ENCODE data around the gene POFUT1. TPM values are rescaled to one million over a fixed set of nuclear protein-coding genes. Genes with fewer than 3 reads are reported as not detected.

POFUT1 gene
- total and polyA plus RNA-seq, 9 of the 15 experiments (the other 6 are each of a cell fraction or from before 2014, with no cell fraction given), result 3.5 to 44.7 (median 23.5) TPM

DNA sequence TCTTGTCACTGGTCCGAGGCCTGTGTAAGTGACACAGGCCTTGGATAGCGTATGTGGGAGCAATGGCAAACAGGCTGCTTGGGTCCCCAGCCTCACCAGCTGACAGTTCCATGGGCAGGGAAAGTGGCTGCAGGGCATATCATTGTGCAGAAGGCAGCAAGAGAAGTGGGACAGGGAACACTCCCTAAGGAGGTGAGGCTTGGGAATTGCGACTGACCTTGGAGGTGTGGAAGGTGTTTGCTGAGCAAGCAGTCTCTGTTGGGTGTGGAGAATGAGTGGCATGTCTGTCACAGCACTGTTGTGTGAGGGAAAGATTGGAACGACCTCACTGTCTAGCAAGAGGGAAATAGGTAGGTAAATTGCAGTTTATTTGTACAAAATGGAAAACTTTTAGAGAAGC is 16.8 kb downstream of the POFUT1 start:
- TF ChIP-seq C11orf30 (IDR thresholded peaks at IDR 0.05; ENCODE audit: low read depth) (peak; percentile 28; the same call in 1 of the 2 replicates), ZNF316 (IDR thresholded peaks at IDR 0.05) (peak; percentile 41; the same call in 1 of the 2 replicates)
- TF ChIP-seq, protein P1, sequence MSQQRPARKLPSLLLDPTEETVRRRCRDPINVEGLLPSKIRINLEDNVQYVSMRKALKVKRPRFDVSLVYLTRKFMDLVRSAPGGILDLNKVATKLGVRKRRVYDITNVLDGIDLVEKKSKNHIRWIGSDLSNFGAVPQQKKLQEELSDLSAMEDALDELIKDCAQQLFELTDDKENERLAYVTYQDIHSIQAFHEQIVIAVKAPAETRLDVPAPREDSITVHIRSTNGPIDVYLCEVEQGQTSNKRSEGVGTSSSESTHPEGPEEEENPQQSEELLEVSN (IDR thresholded peaks at IDR 0.05; ENCODE audit: borderline replicate concordance in 1 of 2, extremely low read depth in 1 of 2, insufficient read depth in 1 of 2, insufficient read length in 1 of 2, low read depth in 1 of 2, low read length in 1 of 2, poor library complexity in 1 of 2, severe bottlenecking in 1 of 2), result no peak
- CTCF ChIA-PET (ENCODE audit: low intra/inter-chr PET ratio), result no interaction called here
- no peaks in the 10 kb centered on the region for H4K20me1 ChIP-seq (replicated peaks; ENCODE audit: control insufficient read depth, insufficient read depth, low read length)
- ATAC-seq (no peak), FAIRE-seq (no peak), DNase-seq (ENCODE audit: extremely low read depth in 1 of 4, low spot score in 3 of 4) (no peak)
- no TSS peak for BruUV-seq (replicated peaks)
- H3K27ac ChIP-seq (ENCODE audit: extremely low read depth, low read depth, low read length), result no peak overlapping the region
- no peaks in the 10 kb centered on the region for H3K4me1 ChIP-seq (replicated peaks in 1 of 2; ENCODE audit: control insufficient read depth in 2 of 2, insufficient read depth in 2 of 2, low read length in 2 of 2)
- in situ Hi-C loops (cut with MboI), result no loop called here
- intact Hi-C loops (cut with micrococcal nuclease), result no loop called here
- H3K9me3 ChIP-seq (replicated peaks; ENCODE audit: control insufficient read depth, insufficient read depth, low read depth, low read length), result no peaks in the 10 kb centered on the region
- H3K79me2 ChIP-seq (ENCODE audit: control insufficient read depth, insufficient read depth, low read length), result no peaks in the 10 kb centered on the region
- no peak overlapping the region for H3K4me2 ChIP-seq (ENCODE audit: insufficient read depth, low read length)
- H3K36me3 ChIP-seq (ENCODE audit: control insufficient read depth, insufficient read depth, low read length), result peaks cover 86% of the 10 kb centered on the region
- no peaks in the 10 kb centered on the region for H3K9me1 ChIP-seq (ENCODE audit: control insufficient read depth, insufficient read depth, low read length)
- 86% methylated on average over 4 of the region's 4 CpGs for WGBS (ENCODE audit: insufficient coverage, low coverage, missing lambda C conversion rate)
- no peak overlapping the region for H2AFZ ChIP-seq (ENCODE audit: low read depth, low read length)
- H3K4me3 ChIP-seq, result no peak overlapping the region
- H3K9ac ChIP-seq (ENCODE audit: insufficient read depth in 1 of 2, low read depth in 2 of 2, low read length in 2 of 2), result peak overlapping the region in 1 of 2 experiments; percentile 29; a peak in 1 of 4 replicates
- POLR2A ChIA-PET, result interaction anchor here (1.1 to 1.6 kb wide), 3 partner anchors 10 to 14 kb away, joined by 3 to 6 read pairs (median 4); no protein-coding TSS in a partner anchor
- H3K27me3 ChIP-seq (ENCODE audit: control insufficient read depth in 2 of 2, insufficient read depth in 2 of 2, low read length in 2 of 2), result no peaks in the 10 kb centered on the region

DNA sequence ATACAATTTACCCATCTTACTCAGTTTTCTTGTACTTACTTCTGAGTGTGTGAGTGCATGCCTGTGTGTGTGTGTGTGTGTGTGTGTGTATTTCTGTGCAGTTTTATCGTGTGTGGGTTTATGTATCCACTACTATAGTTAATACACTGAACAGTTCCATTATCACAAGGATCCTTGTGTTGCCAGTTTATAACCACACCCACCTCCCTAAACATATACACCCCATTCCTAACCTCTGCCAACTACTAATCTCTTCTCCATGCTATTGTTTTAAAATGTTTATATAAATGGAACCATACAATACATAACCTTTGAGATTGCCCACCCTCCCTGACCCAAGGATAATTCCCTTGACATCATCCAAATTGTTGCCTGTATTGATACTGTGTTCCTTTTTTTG is 18.7 kb downstream of the POFUT1 start:
- Histone ChIP-seq H3K27me3 (ENCODE audit: control insufficient read depth in 2 of 2, insufficient read depth in 2 of 2, low read length in 2 of 2) (no peaks in the 10 kb centered on the region), H2AFZ (ENCODE audit: low read depth, low read length) (no peak overlapping the region), H3K79me2 (ENCODE audit: control insufficient read depth, insufficient read depth, low read length) (no peaks in the 10 kb centered on the region), H4K20me1 (replicated peaks; ENCODE audit: control insufficient read depth, insufficient read depth, low read length) (no peaks in the 10 kb centered on the region), H3K9me3 (replicated peaks; ENCODE audit: control insufficient read depth, insufficient read depth, low read depth, low read length) (no peaks in the 10 kb centered on the region), H3K36me3 (ENCODE audit: control insufficient read depth, insufficient read depth, low read length) (peaks cover 83% of the 10 kb centered on the region), H3K9me1 (ENCODE audit: control insufficient read depth, insufficient read depth, low read length) (peaks cover 3% of the 10 kb centered on the region), H3K9ac (ENCODE audit: insufficient read depth in 1 of 2, low read depth in 2 of 2, low read length in 2 of 2) (no peak overlapping the region), H3K4me2 (ENCODE audit: insufficient read depth, low read length) (no peak overlapping the region), H3K27ac (ENCODE audit: extremely low read depth, low read depth, low read length) (no peak overlapping the region), H3K4me3 (no peak overlapping the region), H3K4me1 (replicated peaks in 1 of 2; ENCODE audit: control insufficient read depth in 2 of 2, insufficient read depth in 2 of 2, low read length in 2 of 2) (no peaks in the 10 kb centered on the region)
- ATAC-seq (no peak), DNase-seq (ENCODE audit: extremely low read depth in 1 of 4, low spot score in 3 of 4) (no peak), FAIRE-seq (no peak)
- BruUV-seq (replicated peaks), result no TSS peak
- WGBS (ENCODE audit: insufficient coverage, low coverage, missing lambda C conversion rate), result 70% methylated on average over 1 of the region's 1 CpG
- intact Hi-C loops (cut with micrococcal nuclease), result no loop called here
- ChIA-PET POLR2A (interaction anchor here (0.7 kb wide), 1 partner anchor 84 kb away, joined by 3 read pairs; no protein-coding TSS in a partner anchor), CTCF (ENCODE audit: low intra/inter-chr PET ratio) (no interaction called here)
- in situ Hi-C loops (cut with MboI), result no loop called here
- TF ChIP-seq ATF7 (IDR thresholded peaks at IDR 0.05) (no peak), RBBP5 (IDR thresholded peaks at IDR 0.05; ENCODE audit: borderline replicate concordance, insufficient read depth, low read length, poor library complexity, severe bottlenecking) (no peak), ZNF408 (CRISPR knock-in tag; IDR thresholded peaks at IDR 0.05; ENCODE audit: low read depth) (no peak), CBX8 (IDR thresholded peaks at IDR 0.05; ENCODE audit: borderline replicate concordance, extremely low read depth, low read depth, low read length, poor library complexity, severe bottlenecking) (no peak), NUFIP1 (IDR thresholded peaks at IDR 0.05; ENCODE audit: partially characterized antibody) (no peak), SNRNP70 (optimal IDR thresholded peaks at IDR 0.05; ENCODE audit: low read depth, low read length) (no peak), POLR2A (conservative IDR thresholded peaks at IDR 0.05) (no peak)
- TF ChIP-seq, protein P2, sequence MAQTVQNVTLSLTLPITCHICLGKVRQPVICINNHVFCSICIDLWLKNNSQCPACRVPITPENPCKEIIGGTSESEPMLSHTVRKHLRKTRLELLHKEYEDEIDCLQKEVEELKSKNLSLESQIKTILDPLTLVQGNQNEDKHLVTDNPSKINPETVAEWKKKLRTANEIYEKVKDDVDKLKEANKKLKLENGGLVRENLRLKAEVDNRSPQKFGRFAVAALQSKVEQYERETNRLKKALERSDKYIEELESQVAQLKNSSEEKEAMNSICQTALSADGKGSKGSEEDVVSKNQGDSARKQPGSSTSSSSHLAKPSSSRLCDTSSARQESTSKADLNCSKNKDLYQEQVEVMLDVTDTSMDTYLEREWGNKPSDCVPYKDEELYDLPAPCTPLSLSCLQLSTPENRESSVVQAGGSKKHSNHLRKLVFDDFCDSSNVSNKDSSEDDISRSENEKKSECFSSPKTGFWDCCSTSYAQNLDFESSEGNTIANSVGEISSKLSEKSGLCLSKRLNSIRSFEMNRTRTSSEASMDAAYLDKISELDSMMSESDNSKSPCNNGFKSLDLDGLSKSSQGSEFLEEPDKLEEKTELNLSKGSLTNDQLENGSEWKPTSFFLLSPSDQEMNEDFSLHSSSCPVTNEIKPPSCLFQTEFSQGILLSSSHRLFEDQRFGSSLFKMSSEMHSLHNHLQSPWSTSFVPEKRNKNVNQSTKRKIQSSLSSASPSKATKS (CRISPR knock-in tag; IDR thresholded peaks at IDR 0.05), result no peak
- TF ChIP-seq, protein P3, sequence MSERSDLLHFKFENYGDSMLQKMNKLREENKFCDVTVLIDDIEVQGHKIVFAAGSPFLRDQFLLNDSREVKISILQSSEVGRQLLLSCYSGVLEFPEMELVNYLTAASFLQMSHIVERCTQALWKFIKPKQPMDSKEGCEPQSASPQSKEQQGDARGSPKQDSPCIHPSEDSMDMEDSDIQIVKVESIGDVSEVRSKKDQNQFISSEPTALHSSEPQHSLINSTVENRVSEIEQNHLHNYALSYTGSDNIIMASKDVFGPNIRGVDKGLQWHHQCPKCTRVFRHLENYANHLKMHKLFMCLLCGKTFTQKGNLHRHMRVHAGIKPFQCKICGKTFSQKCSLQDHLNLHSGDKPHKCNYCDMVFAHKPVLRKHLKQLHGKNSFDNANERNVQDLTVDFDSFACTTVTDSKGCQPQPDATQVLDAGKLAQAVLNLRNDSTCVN (CRISPR knock-in tag; IDR thresholded peaks at IDR 0.05), result no peak

Measured in K562 (cell line).